ENCODE results near the gene MYOF. TPM values are rescaled to one million over a fixed set of nuclear protein-coding genes. Genes with fewer than 3 reads are reported as not detected.
"Not testable (repeated sequence)": the region's sequence is repeated elsewhere in the genome, so short reads cannot be mapped to it uniquely, and the experiment has no call there.

Gene MYOF
- total RNA-seq, 4 donors from 2014 or later = 44.6 to 113 (median 74.5) TPM

GRCh38 chr10:93367664-93368063 is 114.5 kb downstream of the MYOF start:
- DNase-seq (ENCODE audit: low spot score) = no peak

DNA sequence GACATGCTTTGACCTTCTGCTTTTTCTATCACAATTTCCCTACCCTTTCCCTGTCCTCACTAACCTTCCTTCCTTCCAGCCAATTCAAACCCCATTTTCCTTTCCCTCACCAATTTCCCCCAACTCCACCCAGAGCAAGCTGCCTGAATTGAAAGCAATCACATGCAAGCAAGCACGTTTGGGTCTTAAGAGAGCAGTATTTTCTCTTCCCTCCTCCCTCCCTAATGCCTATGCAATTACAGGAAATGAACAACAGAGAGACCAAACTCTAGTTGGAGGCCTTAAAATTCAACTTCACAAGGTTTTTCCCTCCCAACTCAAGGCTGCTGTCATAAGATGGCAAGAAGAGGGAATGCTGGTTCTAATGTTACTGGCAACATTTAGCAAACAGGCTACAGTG is 117.2 kb downstream of the MYOF start:
- DNase-seq (ENCODE audit: low spot score) (no peak), ATAC-seq (ENCODE audit: low FRiP score) (no peak)
- TF ChIP-seq, protein P1, sequence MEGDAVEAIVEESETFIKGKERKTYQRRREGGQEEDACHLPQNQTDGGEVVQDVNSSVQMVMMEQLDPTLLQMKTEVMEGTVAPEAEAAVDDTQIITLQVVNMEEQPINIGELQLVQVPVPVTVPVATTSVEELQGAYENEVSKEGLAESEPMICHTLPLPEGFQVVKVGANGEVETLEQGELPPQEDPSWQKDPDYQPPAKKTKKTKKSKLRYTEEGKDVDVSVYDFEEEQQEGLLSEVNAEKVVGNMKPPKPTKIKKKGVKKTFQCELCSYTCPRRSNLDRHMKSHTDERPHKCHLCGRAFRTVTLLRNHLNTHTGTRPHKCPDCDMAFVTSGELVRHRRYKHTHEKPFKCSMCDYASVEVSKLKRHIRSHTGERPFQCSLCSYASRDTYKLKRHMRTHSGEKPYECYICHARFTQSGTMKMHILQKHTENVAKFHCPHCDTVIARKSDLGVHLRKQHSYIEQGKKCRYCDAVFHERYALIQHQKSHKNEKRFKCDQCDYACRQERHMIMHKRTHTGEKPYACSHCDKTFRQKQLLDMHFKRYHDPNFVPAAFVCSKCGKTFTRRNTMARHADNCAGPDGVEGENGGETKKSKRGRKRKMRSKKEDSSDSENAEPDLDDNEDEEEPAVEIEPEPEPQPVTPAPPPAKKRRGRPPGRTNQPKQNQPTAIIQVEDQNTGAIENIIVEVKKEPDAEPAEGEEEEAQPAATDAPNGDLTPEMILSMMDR (IDR thresholded peaks at IDR 0.05) = no peak

More at GRCh38 chr10:93367664-93368063, 114.5 kb downstream of the MYOF start:
- no peak for ATAC-seq (ENCODE audit: low FRiP score)
- TF ChIP-seq, protein P1 (IDR thresholded peaks at IDR 0.05) = no peak

DNA sequence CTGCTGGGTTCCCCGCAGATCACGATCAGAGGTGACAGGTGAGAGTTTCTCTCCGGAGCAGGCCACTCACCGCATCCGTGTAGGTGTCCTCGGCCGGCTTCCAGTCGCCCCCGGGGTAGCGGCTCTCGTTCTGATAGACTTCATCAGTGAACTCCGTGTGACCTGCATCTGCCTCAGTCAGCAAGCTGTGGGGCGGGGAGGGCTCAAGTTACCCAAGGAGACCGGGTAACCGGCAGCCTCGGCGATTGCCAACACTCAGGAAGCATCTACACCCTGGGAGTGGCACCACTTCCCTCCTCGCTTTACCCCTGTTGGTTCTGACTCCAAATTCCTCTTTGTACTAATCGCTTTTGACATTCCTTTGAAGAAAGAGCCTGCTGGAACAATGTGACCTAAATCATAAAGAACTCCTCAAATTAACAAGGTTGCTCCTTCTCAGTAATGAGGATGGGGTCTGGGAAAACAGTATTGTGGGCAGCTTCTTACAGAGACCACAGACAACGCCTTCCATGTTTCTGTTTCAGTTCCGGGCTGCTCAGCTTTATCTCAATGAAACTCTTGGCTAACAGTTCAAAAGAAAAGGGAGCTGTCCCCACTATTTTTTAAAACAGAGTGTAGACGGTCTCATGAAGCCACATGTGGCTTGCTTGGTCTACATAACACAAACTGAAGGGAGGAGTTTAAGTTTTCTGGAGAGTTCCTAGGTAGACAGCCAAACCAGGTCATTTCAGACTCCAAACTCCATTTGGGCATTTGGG is 118.1 kb downstream of the MYOF start:
- DNase-seq (ENCODE audit: low spot score) (peak; percentile 23), ATAC-seq (ENCODE audit: low FRiP score) (no peak)
- TF ChIP-seq, protein P1 (IDR thresholded peaks at IDR 0.05) = no peak

- ATAC-seq (ENCODE audit: low FRiP score); DNase-seq (ENCODE audit: low spot score): not testable (repeated sequence)
Measured at GRCh38 chr10:93358398-93358797, 123.7 kb downstream of the MYOF start.

DNA sequence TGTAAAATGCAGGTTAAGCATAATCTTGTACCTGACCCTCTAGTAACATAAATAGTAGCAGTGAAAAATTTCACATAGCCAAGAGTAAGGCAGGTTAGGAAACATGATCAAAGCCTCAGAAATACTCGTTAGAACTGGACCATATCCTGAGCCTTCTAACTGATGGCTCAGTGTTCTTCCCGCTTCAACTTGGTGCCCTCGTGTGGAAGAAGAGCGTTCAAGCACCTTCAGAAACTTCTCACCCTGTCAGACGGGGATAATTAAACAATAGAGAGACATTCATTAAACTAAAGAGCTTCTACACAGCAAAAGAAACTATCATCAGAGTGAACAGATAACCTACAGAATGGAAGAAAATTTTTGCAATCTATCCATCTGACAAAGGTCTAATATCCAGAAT is 124.5 kb downstream of the MYOF start:
- DNase-seq (ENCODE audit: low spot score) = no peak
- TF ChIP-seq, protein P1 (IDR thresholded peaks at IDR 0.05) = no peak
- ATAC-seq (ENCODE audit: low FRiP score) = no peak

DNA sequence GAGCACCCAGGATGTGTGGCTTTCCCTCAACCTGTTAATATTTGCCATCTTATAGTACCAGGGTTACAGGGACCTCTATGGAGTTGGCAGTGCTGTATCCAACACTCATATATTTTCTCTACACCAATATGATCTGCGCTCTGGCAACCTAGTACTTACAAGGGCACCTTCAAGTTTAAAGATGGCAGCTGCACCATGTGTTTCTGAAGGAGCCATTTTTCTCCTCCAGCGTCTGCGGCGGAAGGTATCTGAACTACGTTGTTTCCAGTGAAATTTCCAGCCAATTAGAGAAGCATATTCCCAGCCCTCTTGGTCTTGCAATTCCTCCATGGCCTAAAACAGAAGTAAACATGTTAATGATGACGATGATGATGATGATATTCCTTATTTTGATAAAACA is 125.6 kb downstream of the MYOF start:
- TF ChIP-seq, protein P1 (IDR thresholded peaks at IDR 0.05) = no peak
- no peak for ATAC-seq (ENCODE audit: low FRiP score)

DNA sequence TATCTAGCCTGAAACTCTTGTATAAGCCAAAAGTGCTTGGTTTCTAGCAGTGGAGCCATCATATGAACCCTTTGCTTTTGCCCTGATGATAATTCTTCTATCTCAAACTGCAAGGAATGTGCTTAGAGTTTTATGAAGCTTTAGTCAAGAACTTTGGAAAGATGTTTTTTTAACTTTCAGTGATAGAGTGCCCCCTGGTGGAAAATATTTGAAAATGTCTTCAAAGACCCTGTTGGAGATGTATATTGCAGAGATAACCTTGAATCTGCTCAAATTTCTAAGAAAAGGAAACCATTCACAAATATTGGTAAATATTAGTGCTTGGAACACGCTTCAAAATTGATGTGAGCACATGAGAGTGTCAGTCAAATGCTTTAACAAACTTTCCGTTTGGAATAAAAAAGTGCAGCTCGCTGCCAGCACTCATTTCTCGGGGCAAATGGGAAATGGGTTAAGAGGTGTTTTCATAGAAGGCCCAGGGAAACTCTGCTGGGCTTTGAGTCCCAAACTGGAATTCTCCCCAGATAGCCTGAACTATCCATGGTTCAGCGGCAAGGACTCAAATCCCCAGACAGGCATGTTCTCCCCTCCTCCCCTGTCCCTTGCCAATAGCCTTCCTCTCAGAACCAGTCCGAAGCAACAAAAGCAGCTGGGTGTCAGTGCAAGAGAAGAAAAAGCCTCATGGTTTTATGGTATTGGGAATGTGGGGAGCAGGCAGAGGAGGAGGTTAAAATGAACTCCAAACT is 129.3 kb downstream of the MYOF start:
- TF ChIP-seq, protein P1 (IDR thresholded peaks at IDR 0.05) = peak in 1 of 3 donors; percentile 19
- ATAC-seq (ENCODE audit: low FRiP score) (no peak), DNase-seq (ENCODE audit: low spot score) (no peak)

More for the DNA sequence above, 125.6 kb downstream of the MYOF start:
- DNase-seq (ENCODE audit: low spot score) = no peak
